ENCODE results near the gene TRPM5. TPM values are rescaled to one million over a fixed set of nuclear protein-coding genes. Genes with fewer than 3 reads are reported as not detected.
A peak's percentile ranks its signal among the peaks of the same experiment; 100 is the strongest.

TRPM5 gene
- total RNA-seq, 6 experiments from 2014 or later: not detected

GRCh38 chr11:2431395-2431794 lies 12.9 kb downstream of the TRPM5 start:
- Mint-ChIP-seq H3K9me3 (no peaks in the 10 kb centered on the region), H3K36me3 (ENCODE audit: low read depth) (no peaks in the 10 kb centered on the region), H3K4me1 (ENCODE audit: low read depth) (no peaks in the 10 kb centered on the region), H3K4me3 (no peak overlapping the region), H3K27ac (no peak overlapping the region), H3K27me3 (ENCODE audit: insufficient read depth) (peaks cover 6% of the 10 kb centered on the region)
- DNase-seq: no peak
- TF ChIP-seq CTCF (IDR thresholded peaks at IDR 0.05): no peak

DNA sequence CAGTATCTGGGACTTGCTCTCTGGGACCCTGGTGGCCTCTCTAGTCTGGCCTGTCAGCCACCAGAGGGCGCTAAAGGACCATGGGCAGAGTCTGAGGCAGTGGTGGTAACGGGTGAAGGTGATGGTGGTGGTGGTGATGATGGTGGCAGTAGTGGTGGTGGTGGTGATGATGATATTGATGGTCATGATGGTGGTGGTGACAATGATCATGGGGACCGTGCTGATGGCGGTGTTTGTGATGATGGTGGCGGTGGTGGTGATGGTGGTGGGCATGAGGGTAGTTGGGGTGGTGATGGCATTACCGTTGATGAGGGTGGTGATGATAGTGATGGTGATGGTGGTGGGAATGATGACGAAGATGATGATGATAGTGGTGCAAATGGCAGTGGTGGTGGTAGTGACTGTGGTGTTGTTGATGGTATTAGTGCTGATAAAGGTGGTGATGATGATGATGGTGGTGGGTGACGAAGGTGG lies 16.0 kb downstream of the TRPM5 start:
- Mint-ChIP-seq H3K9me3 (no peaks in the 10 kb centered on the region), H3K4me1 (ENCODE audit: low read depth) (no peaks in the 10 kb centered on the region), H3K4me3 (no peak overlapping the region), H3K27me3 (ENCODE audit: insufficient read depth) (peaks cover 11% of the 10 kb centered on the region), H3K27ac (no peak overlapping the region), H3K36me3 (ENCODE audit: low read depth) (no peaks in the 10 kb centered on the region)
- peak; percentile 34 for DNase-seq
- TF ChIP-seq CTCF (IDR thresholded peaks at IDR 0.05): peak; percentile 90

GRCh38 chr11:2427721-2428321 lies 16.5 kb downstream of the TRPM5 start:
- H3K9me3 Mint-ChIP-seq: no peaks in the 10 kb centered on the region
- no peaks in the 10 kb centered on the region for H3K36me3 Mint-ChIP-seq (ENCODE audit: low read depth)
- no peak overlapping the region for H3K27ac Mint-ChIP-seq
- H3K4me3 Mint-ChIP-seq: no peak overlapping the region
- no peak for DNase-seq
- no peaks in the 10 kb centered on the region for H3K4me1 Mint-ChIP-seq (ENCODE audit: low read depth)
- TF ChIP-seq CTCF (IDR thresholded peaks at IDR 0.05): no peak
- H3K27me3 Mint-ChIP-seq (ENCODE audit: insufficient read depth): peaks cover 11% of the 10 kb centered on the region

GRCh38 chr11:2426826-2427521 lies 17.3 kb downstream of the TRPM5 start:
- Mint-ChIP-seq H3K9me3 (no peaks in the 10 kb centered on the region), H3K27me3 (ENCODE audit: insufficient read depth) (peaks cover 11% of the 10 kb centered on the region), H3K36me3 (ENCODE audit: low read depth) (no peaks in the 10 kb centered on the region), H3K27ac (no peak overlapping the region), H3K4me3 (no peak overlapping the region), H3K4me1 (ENCODE audit: low read depth) (no peaks in the 10 kb centered on the region)
- DNase-seq: no peak
- no peak for TF ChIP-seq CTCF (IDR thresholded peaks at IDR 0.05)

- no peak overlapping the region for H3K27ac Mint-ChIP-seq
- TF ChIP-seq CTCF (IDR thresholded peaks at IDR 0.05): no peak
- no peaks in the 10 kb centered on the region for H3K4me1 Mint-ChIP-seq (ENCODE audit: low read depth)
- no peaks in the 10 kb centered on the region for H3K9me3 Mint-ChIP-seq
- H3K27me3 Mint-ChIP-seq (ENCODE audit: insufficient read depth): peaks cover 7% of the 10 kb centered on the region
- DNase-seq: no peak
- no peak overlapping the region for H3K4me3 Mint-ChIP-seq
- H3K36me3 Mint-ChIP-seq (ENCODE audit: low read depth): no peaks in the 10 kb centered on the region
Observed at GRCh38 chr11:2426221-2426620, 18.1 kb downstream of the TRPM5 start.

All from HFFc6 (cell line).